HFFc6 (cell line): ENCODE results near the gene JAK1. TPM values are rescaled to one million over a fixed set of nuclear protein-coding genes. Genes with fewer than 3 reads are reported as not detected.

ENCODE experiments used
- DNase-seq: peaks from one replicate; pipeline ENCODE4 v3.0.0-alpha.2; 2018
- H3K27ac Mint-ChIP-seq: 2 replicates; pipeline ENCODE4 v1.8.0; 2020; ENCODE audit warnings: mild to moderate bottlenecking, mixed read lengths
- H3K27me3 Mint-ChIP-seq: 2 replicates; pipeline ENCODE4 v1.8.0; 2021; ENCODE audit warnings: mild to moderate bottlenecking, moderate library complexity, mixed read lengths; ENCODE audit not compliant: insufficient read depth
- H3K36me3 Mint-ChIP-seq: 2 replicates; pipeline ENCODE4 v1.8.0; 2021; ENCODE audit warnings: low read depth, mixed read lengths
- H3K4me1 Mint-ChIP-seq: 2 replicates; pipeline ENCODE4 v1.8.0; 2020; ENCODE audit warnings: low read depth, mixed read lengths
- H3K4me3 Mint-ChIP-seq: 2 replicates; pipeline ENCODE4 v1.8.0; 2020; ENCODE audit warnings: mild to moderate bottlenecking, moderate library complexity, mixed read lengths
- H3K9me3 Mint-ChIP-seq: 2 replicates; pipeline ENCODE4 v1.8.0; 2020; ENCODE audit warnings: mild to moderate bottlenecking, mixed read lengths
- total RNA-seq, 6 experiments: library from RNA; stranded (reverse); fragmentation: NEBNext Ultra II Directional; extraction: Animal tissue kit (Norgen Biotek cat#: 25700); gene quantifications; 2 replicates in 1 of 6; 3 replicates in 5 of 6; pipeline ENCODE4 v1.2.3, GENCODE V29; 2021
- TF ChIP-seq, protein P1 (sequence below): fragments of 200-600 bp; sonication (generic); IDR thresholded peaks from 2 replicates; pipeline ENCODE4 v1.5.0; 2021; ENCODE audit warnings: antibody characterized with exemption, mild to moderate bottlenecking

JAK1 gene
- total RNA-seq, 6 experiments from 2014 or later: 90.0 to 104 (median 98.3) TPM

DNA sequence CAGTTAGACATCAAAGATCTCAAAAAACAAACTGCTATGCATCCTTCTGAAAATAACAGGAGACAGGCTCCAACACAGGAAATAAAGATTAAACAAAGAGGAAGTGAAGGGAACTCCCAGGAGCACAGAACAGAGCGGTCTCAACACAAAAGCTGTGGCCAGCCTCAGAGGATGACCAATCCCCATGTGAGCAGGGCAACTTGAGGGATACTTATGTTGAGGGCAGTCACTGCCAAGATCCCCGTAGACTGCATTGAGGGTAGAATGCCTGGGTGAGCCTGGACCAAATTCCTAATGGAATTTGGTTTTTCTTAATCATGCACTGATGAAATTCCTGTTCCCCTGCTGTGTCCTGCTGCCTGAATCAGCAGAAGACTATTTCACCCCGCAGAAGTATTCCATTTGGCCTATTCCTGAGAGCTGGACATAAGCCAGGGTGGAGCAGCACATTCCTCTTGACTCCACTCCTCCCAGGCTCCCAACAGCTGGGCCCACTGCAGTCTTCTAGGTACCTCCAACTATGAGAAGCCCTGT, 49.0 kb downstream of the JAK1 start:
- TF ChIP-seq, protein P1, sequence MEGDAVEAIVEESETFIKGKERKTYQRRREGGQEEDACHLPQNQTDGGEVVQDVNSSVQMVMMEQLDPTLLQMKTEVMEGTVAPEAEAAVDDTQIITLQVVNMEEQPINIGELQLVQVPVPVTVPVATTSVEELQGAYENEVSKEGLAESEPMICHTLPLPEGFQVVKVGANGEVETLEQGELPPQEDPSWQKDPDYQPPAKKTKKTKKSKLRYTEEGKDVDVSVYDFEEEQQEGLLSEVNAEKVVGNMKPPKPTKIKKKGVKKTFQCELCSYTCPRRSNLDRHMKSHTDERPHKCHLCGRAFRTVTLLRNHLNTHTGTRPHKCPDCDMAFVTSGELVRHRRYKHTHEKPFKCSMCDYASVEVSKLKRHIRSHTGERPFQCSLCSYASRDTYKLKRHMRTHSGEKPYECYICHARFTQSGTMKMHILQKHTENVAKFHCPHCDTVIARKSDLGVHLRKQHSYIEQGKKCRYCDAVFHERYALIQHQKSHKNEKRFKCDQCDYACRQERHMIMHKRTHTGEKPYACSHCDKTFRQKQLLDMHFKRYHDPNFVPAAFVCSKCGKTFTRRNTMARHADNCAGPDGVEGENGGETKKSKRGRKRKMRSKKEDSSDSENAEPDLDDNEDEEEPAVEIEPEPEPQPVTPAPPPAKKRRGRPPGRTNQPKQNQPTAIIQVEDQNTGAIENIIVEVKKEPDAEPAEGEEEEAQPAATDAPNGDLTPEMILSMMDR: no peak
- peak; percentile 95 for DNase-seq
- Mint-ChIP-seq H3K36me3 (no peaks in the 10 kb centered on the region), H3K9me3 (no peaks in the 10 kb centered on the region), H3K27ac (peak overlapping the region; percentile 84), H3K4me1 (peaks cover 79% of the 10 kb centered on the region), H3K27me3 (no peaks in the 10 kb centered on the region), H3K4me3 (peak overlapping the region; percentile 50)

DNA sequence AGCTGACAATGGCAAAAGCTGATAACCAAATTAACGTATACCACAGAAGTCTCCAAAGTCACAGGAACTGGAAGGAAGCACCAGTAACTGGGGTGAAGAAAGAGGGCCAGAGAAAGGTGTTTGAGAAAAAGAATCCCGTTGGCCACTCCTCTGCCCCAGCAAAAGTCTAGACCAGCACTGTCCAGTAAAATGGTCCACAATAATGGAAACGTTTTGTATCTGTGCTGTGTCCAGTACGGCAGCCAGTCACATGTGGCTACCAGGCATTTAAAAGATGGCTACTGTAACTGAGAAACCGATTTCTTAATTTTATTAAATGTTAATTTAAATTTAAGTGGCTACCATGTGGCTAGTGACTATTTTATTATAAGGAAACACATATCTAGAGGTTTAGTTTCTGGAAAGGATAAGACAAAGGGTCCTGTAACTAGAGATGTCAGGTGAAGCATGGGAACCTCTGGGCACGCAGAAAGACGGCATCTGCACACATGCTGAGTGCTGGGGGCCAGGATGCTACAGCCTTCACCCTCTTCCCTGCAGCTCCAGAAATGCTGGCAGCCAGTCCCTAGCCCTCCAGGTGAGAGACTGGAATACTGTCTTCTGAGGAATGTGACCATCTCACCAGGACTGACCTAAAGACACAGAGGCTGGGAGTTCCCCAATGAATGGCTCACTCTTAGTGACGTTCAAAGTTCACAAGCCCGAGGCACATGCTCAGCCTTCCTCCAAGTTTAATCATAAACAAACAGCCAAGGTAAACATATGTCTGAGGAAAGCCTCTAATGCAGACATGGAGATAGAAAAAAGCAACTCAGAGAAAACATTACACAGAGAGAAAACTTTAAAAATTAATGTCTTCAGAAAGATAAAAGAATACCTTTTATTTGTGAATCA, 50.7 kb downstream of the JAK1 start:
- TF ChIP-seq, protein P1: no peak
- DNase-seq: peak; percentile 61
- no peaks in the 10 kb centered on the region for H3K9me3 Mint-ChIP-seq
- H3K36me3 Mint-ChIP-seq: no peaks in the 10 kb centered on the region
- peaks cover 79% of the 10 kb centered on the region for H3K4me1 Mint-ChIP-seq
- peak overlapping the region; percentile 60 for H3K4me3 Mint-ChIP-seq
- peak overlapping the region; percentile 84 for H3K27ac Mint-ChIP-seq
- H3K27me3 Mint-ChIP-seq: no peaks in the 10 kb centered on the region; the same call in 1 of the 2 replicates

DNA sequence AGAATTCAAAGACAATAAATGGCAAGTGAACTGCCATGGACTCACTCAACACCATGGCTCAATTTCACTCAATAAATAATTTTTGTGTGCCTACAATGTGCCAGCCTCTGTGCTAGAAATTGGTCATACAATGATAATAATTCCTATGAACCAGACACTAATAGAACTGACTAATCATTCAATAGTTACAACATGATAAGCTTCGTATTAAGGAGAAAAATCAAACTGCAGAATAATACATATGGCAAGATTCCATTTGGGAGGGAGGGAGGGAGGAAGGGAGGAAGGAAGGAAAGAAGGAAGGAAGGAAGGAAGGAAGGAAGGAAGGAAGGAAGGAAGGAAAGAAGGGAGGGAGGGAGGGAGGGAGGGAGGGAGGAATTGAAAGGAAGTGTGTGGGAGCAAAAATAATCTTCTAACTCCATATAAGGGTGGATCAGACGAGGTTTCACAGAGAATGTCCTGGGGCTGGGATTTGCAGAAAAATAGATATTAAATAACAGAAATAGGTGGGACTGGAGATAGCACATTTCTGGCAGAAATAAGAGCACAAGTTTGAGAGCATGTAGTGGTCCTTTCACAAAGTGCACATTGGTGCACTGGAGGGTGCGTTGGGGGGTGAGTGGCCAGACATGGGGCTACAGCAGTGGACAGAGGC, 52.9 kb downstream of the JAK1 start:
- Mint-ChIP-seq H3K9me3 (no peaks in the 10 kb centered on the region), H3K4me3 (no peak overlapping the region), H3K27ac (no peak overlapping the region), H3K27me3 (no peaks in the 10 kb centered on the region; the same call in 1 of the 2 replicates), H3K36me3 (no peaks in the 10 kb centered on the region), H3K4me1 (peaks cover 81% of the 10 kb centered on the region)
- TF ChIP-seq, protein P1: no peak
- DNase-seq: no peak

DNA sequence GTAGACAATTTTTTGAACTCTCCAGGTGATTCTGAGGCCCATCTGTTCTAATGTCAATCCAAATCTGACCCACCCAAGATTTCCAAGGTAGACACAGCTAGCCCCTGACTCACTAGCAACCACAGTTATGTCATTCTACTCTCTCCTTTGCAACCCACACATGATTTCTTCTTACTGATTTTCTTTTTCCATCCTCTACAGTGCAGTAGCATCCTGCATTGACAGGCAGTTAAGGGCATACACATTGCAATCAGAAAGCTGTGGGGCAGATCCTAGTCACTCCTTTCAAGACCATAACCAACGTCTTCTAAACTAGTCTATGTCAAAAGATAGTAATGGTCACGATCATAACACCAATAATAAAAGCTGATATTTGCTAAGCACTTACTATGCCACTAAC, 54.2 kb downstream of the JAK1 start:
- H3K4me1 Mint-ChIP-seq: peaks cover 69% of the 10 kb centered on the region
- no peaks in the 10 kb centered on the region for H3K36me3 Mint-ChIP-seq
- H3K4me3 Mint-ChIP-seq: no peak overlapping the region
- H3K27me3 Mint-ChIP-seq: no peaks in the 10 kb centered on the region; the same call in 1 of the 2 replicates
- no peaks in the 10 kb centered on the region for H3K9me3 Mint-ChIP-seq
- H3K27ac Mint-ChIP-seq: no peak overlapping the region
- TF ChIP-seq, protein P1: no peak
- no peak for DNase-seq

DNA sequence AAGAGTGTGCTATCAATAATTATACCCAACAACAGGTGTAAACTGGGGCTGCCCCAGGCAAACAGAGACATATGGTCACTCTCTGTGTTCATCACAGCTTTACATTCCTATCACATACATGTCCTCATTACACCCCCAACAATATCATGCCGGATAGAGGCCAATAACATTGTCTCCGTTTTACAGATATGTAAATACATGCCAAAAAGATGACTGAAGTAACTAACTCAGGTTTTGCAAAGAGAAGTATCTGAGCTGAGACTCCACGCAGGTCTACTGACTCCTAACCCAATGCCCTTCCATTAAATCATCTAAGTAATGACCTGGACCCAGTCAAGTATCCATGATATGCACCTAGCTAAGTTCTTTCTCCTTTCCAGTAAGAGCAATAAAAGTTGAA, 55.0 kb downstream of the JAK1 start:
- H3K27ac Mint-ChIP-seq: 0 out of 2 replicates have a peak overlapping the region, but pooled peaks have one; percentile 77
- no peak overlapping the region for H3K4me3 Mint-ChIP-seq

More for the DNA sequence above, 55.0 kb downstream of the JAK1 start:
- DNase-seq: no peak
- TF ChIP-seq, protein P1: no peak
- peaks cover 2% of the 10 kb centered on the region; the same call in 1 of the 2 replicates for H3K36me3 Mint-ChIP-seq
- H3K9me3 Mint-ChIP-seq: no peaks in the 10 kb centered on the region
- H3K4me1 Mint-ChIP-seq: peaks cover 68% of the 10 kb centered on the region
- no peaks in the 10 kb centered on the region; the same call in 1 of the 2 replicates for H3K27me3 Mint-ChIP-seq
